ENCODE results near the gene GGA3. TPM values are rescaled to one million over a fixed set of nuclear protein-coding genes. Genes with fewer than 3 reads are reported as not detected.

Gene GGA3, protein sequence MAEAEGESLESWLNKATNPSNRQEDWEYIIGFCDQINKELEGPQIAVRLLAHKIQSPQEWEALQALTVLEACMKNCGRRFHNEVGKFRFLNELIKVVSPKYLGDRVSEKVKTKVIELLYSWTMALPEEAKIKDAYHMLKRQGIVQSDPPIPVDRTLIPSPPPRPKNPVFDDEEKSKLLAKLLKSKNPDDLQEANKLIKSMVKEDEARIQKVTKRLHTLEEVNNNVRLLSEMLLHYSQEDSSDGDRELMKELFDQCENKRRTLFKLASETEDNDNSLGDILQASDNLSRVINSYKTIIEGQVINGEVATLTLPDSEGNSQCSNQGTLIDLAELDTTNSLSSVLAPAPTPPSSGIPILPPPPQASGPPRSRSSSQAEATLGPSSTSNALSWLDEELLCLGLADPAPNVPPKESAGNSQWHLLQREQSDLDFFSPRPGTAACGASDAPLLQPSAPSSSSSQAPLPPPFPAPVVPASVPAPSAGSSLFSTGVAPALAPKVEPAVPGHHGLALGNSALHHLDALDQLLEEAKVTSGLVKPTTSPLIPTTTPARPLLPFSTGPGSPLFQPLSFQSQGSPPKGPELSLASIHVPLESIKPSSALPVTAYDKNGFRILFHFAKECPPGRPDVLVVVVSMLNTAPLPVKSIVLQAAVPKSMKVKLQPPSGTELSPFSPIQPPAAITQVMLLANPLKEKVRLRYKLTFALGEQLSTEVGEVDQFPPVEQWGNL
- 16.9 and 18.5 TPM in 2 replicates for total RNA-seq

DNA sequence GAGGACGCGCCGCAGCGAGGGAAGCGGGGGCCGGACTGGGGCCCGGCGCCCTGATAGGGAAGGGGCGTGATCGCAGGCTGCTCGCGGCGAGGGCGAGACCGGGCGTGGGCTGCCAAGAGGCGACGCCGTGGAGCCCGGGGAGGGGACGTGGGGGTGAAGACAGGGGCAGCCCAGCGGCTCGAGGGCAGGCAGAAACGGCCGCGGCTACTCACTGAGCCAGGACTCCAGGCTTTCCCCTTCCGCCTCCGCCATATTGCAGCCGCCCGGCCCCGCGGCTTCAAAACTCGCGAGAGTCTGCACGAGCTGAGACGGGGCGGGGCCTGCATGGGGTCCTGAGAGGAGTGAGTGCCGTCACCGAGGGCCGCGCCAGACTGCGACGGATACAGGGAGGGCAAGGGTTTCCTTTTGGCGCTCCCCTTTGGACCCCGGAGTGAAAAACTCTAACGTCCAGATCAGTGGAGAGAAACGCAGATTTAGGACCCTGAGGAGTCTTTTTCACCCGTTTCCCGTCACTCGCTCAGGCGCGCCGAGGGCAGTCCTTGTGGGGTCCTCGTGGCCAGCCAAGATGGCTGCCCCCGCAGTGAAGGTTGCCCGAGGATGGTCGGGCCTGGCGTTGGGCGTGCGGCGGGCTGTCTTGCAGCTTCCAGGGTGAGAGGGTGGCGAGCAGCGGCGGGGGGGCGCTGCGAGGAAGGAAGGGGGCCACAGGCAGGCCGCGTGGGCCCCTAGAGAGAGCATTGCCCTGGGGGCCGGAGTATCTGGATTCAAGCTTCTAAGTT is at the start of gene GGA3, which contains the start of gene MRPS7:
Gene GGA3, minus strand, starts transcription at position 271 of the 776 bp plus-strand sequence. Its CDS starts 19 bp downstream, at position 252.
Gene MRPS7, plus strand, starts transcription at position 544 of the 776 bp plus-strand sequence. Its CDS starts 22 bp downstream, at position 566.

DNA sequence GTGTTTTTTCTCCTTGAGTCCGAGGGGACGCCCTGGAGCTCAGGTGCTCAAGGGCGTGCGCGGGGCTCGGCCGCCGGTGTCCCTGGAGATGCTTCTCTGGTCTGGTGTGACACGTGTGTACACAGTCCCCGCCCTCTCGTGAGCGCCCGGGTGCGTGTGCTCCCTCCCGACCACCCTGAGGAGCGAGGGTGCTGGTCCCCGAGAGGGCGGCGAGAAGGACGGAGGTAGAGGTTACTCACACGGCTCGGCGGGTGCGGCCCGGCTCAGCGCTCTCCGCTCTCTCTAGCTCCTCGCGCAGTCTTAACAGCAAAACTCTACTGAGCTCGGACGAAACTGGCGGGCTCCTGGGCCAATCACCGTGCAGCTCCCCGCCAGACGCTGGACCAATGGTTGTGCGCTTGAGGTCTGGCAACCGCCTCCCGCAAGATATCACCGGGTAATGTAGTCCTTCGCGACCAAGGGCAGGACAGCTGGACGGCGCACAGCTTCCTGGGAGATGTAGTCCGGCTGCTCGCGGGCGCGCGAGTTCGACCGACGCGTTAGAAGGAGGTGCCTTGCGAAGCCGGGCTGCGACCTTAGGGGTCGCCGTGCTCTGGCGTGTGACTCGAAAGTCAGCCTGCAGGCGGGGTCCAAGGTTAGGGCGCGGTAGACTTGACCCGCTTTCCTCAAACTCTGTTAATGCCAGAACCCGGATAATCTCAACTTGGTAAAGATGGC is 27.9 kb upstream of the GGA3 start, which contains the start of gene SLC25A19:
Gene SLC25A19, minus strand, starts transcription at position 319 of the 717 bp plus-strand sequence. CDS start 2,669 bp downstream, outside the sequence.

DNA sequence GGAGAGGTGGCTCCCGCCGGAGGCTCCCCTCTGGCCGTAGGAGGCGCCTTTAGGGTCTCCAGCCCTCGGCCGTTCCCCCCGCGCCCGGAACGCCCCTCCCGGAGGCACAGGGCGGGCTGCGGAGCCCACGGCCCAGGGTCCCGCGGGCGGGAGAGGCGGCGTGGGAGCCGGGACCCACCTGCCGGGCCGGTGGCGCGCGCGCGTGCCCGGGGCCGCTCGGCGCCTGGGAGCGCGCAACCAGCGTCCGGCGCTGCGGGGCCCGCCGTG is 9.5 kb upstream of the GGA3 start, which contains the start of gene MIF4GD:
Gene MIF4GD, minus strand, starts transcription at position 266 of the 267 bp plus-strand sequence. CDS start 1,036 bp downstream, outside the sequence.

DNA sequence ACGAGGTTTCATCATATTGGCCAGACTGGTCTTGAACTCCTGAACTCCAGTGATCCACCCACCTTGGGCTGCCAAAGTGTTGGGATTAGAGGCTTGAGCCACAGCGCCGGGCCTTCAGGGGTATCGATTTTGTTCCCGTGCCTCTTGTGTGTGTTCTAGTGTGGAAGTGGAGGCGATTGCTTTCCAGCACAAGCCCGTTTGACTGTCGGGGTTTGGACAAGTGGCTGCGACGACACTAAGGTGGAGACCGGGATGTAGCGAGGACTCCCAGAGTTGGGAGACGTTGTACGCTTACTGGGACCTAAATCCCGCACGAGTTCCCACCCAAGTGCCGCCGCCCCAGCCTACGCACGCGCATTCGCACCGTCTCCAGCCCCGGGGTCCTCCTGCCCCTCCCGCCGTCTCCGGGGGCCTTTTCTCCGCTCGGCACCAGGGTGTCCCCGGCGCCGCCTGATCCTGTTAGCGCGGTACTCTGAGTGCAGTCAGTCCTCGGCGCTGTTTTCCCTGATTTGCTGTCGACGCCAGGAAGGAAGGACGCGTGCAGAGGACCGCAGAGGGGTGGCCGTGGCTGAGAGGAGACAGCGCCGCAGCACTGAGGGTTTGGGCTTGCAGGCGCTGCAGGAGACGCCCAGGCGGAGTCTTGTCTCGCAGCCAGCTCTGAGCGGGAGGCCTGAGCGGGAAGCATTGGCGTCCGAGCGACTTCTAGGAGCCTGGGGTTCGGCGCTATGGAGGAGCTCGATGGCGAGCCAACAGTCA is 56.2 kb downstream of the GGA3 start, which contains the start of gene NUP85:
Gene NUP85, plus strand, starts transcription at position 643 of the 756 bp plus-strand sequence. Its CDS starts 83 bp downstream, at position 726.

Other genes with a start within 250 kb of the GGA3 start
- gene MRPL58, start 248.9 kb downstream of the GGA3 start, total RNA-seq, result 22.8 and 46.1 TPM in 2 replicates
- 279 and 530 TPM in 2 replicates for gene ATP5PD, start 214.6 kb downstream of the GGA3 start, total RNA-seq
- 20.5 and 27.3 TPM in 2 replicates for gene KCTD2, start 214.4 kb downstream of the GGA3 start, total RNA-seq
- 9.2 and 27.8 TPM in 2 replicates for gene SLC16A5, start 173.7 kb downstream of the GGA3 start, total RNA-seq
- gene ARMC7, start 151.6 kb downstream of the GGA3 start, total RNA-seq, result 2.9 and 5.3 TPM in 2 replicates
- 32.1 and 80.4 TPM in 2 replicates for gene NT5C, start 129.9 kb downstream of the GGA3 start, total RNA-seq
- 55.7 and 168 TPM in 2 replicates for gene JPT1, start 107.1 kb downstream of the GGA3 start, total RNA-seq
- gene SUMO2, start 78.6 kb downstream of the GGA3 start, total RNA-seq, result 113 and 134 TPM in 2 replicates
- gene NUP85, start 55.9 kb downstream of the GGA3 start, total RNA-seq, result 18.9 and 35.2 TPM in 2 replicates
- gene MRPS7, start 273 bp upstream of the GGA3 start, total RNA-seq, result 41.2 and 49.6 TPM in 2 replicates
- gene MIF4GD, start 9.6 kb upstream of the GGA3 start, total RNA-seq, result 5.8 and 6.9 TPM in 2 replicates
- 5.3 and 5.5 TPM in 2 replicates for gene SLC25A19, start 27.8 kb upstream of the GGA3 start, total RNA-seq
- gene GRB2, start 144.1 kb upstream of the GGA3 start, total RNA-seq, result 74.9 and 86.8 TPM in 2 replicates
- 37.2 and 53.6 TPM in 2 replicates for gene TMEM94, start 195.0 kb upstream of the GGA3 start, total RNA-seq

Data from smooth muscle cell of trachea (primary cell).